Esophagus muscularis mucosa (tissue), 4 donors: Measurements from ENCODE around the gene TMEM135. TPM values are rescaled to one million over a fixed set of nuclear protein-coding genes. Genes with fewer than 3 reads are reported as not detected.

Experiments used
- DNase-seq: peaks from one replicate; pipeline ENCODE4 v3.0.0-alpha.2; 2017; ENCODE audit errors: extremely low spot score
- H3K27ac ChIP-seq, 4 donors: fragments of 200-600 bp; sonication (generic); replicated peaks in 1 of 4; 1 replicate in 3 of 4; 2 replicates in 1 of 4; pipeline ENCODE4 v1.5.1; 2016 to 2019; ENCODE audit warnings: mild to moderate bottlenecking in 1 of 4
- H3K27me3 ChIP-seq, 4 donors: fragments of 200-600 bp; sonication (generic); one replicate each; pipeline versions ENCODE4 v1.5.1 to v1.6.0; 2016 to 2019
- H3K36me3 ChIP-seq, 4 donors: fragments of 200-600 bp; sonication (generic); one replicate each; pipeline ENCODE4 v1.5.1; 2016 to 2019
- H3K4me1 ChIP-seq, 4 donors: fragments of 200-600 bp; sonication (generic); one replicate each; pipeline ENCODE4 v1.5.1; 2016 to 2019
- H3K4me3 ChIP-seq, 4 donors: fragments of 200-600 bp; sonication (generic); 1 replicate in 2 of 4; 2 replicates in 2 of 4; pipeline ENCODE4 v1.5.1; 2016 to 2019; ENCODE audit warnings: mild to moderate bottlenecking in 4 of 4, moderate library complexity in 1 of 4
- H3K9me3 ChIP-seq, 4 donors: fragments of 200-600 bp; sonication (generic); 1 replicate in 3 of 4; 2 replicates in 1 of 4; pipeline ENCODE4 v1.5.1; 2016 to 2019
- EP300 ChIP-seq: sonication (generic); formaldehyde crosslinking; IDR thresholded peaks from one replicate; pipeline ENCODE4 v1.6.1; 2017; ENCODE audit warnings: antibody characterized with exemption
- POLR2A ChIP-seq: fragments of 450-650 bp; IDR thresholded peaks from one replicate; pipeline ENCODE4 v1.6.1; 2017; ENCODE audit warnings: antibody characterized with exemption, moderate library complexity, mild to moderate bottlenecking, low read depth
- POLR2AphosphoS5 ChIP-seq, 2 donors: sonication (generic); formaldehyde crosslinking; IDR thresholded peaks; one replicate each; pipeline ENCODE4 v1.6.1; 2017; ENCODE audit warnings: antibody characterized with exemption in 2 of 2
- WGBS: methylation state at CpG from one replicate; pipeline ENCODE4 v1.1.5; 2018; 5-methylcytosine and 5-hydroxymethylcytosine counted together
- intact Hi-C: fragments of 100-400 bp; cut with DNase I; formaldehyde crosslinking; loops from one replicate; pipeline ENCODE4 v1.15.1; 2023
- total RNA-seq, 4 donors: library from RNA; depleted of rRNA; stranded (reverse); fragments of >200 nt; gene quantifications; one replicate each; pipeline versions ENCODE4 v1.1.0 to v1.2.1, GENCODE V29; 2016
- TF ChIP-seq, protein P1 (sequence below), 3 experiments: fragments of 200-600 bp in 2 of 3; fragments of 450-650 bp in 1 of 3; sonication (generic) in 2 of 3; IDR thresholded peaks; one replicate each; pipeline ENCODE4 v1.5.1; 2017 to 2019; ENCODE audit warnings: antibody characterized with exemption in 3 of 3, mild to moderate bottlenecking in 2 of 3, moderate library complexity in 1 of 3

Gene TMEM135
- total RNA-seq, 4 donors from 2014 or later: 11.6 to 19.5 (median 14.9) TPM

- intact Hi-C loops: loop anchor here (5.0 kb wide), 4 partner anchors 40 to 225 kb away; partner anchors contain the start of gene FZD4
- DNase-seq: no peak
Measured at GRCh38 chr11:87036756-87037449, 831 bp upstream of the TMEM135 start.

GRCh38 chr11:87038235-87038977, 672 bp downstream of the TMEM135 start:
- no peak for TF ChIP-seq EP300
- WGBS: 11% methylated on average over 8 of the region's 9 CpGs
- Histone ChIP-seq H3K4me3 (peak overlapping the region; percentile 62 to 79 (median 68)), H3K9me3 (no peaks in the 10 kb centered on the region), H3K4me1 (peaks cover 32 to 36% (median 33%) of the 10 kb centered on the region in 4 donors), H3K27me3 (no peaks in the 10 kb centered on the region), H3K36me3 (peaks cover 4 to 6% (median 5%) of the 10 kb centered on the region in 4 donors), H3K27ac (peak overlapping the region; percentile 76 to 90 (median 86))
- intact Hi-C loops: loop anchor here (5.0 kb wide), 4 partner anchors 41 to 224 kb away; partner anchors contain the start of gene FZD4
- no peak for DNase-seq

More at GRCh38 chr11:87036756-87037449, 831 bp upstream of the TMEM135 start:
- peaks cover 32 to 36% (median 33%) of the 10 kb centered on the region in 4 donors for H3K4me1 ChIP-seq
- H3K27me3 ChIP-seq: no peaks in the 10 kb centered on the region
- WGBS: 53% methylated on average over 7 of the region's 10 CpGs
- H3K4me3 ChIP-seq: peak overlapping the region; percentile 62 to 79 (median 68)
- no peak for TF ChIP-seq POLR2A
- TF ChIP-seq POLR2AphosphoS5 (IDR thresholded peaks at IDR 0.05): no peak
- TF ChIP-seq, protein P1, sequence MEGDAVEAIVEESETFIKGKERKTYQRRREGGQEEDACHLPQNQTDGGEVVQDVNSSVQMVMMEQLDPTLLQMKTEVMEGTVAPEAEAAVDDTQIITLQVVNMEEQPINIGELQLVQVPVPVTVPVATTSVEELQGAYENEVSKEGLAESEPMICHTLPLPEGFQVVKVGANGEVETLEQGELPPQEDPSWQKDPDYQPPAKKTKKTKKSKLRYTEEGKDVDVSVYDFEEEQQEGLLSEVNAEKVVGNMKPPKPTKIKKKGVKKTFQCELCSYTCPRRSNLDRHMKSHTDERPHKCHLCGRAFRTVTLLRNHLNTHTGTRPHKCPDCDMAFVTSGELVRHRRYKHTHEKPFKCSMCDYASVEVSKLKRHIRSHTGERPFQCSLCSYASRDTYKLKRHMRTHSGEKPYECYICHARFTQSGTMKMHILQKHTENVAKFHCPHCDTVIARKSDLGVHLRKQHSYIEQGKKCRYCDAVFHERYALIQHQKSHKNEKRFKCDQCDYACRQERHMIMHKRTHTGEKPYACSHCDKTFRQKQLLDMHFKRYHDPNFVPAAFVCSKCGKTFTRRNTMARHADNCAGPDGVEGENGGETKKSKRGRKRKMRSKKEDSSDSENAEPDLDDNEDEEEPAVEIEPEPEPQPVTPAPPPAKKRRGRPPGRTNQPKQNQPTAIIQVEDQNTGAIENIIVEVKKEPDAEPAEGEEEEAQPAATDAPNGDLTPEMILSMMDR (IDR thresholded peaks at IDR 0.05): no peak
- no peak for TF ChIP-seq EP300
- H3K9me3 ChIP-seq: no peaks in the 10 kb centered on the region
- peak overlapping the region; percentile 76 to 90 (median 86) for H3K27ac ChIP-seq
- no peaks in the 10 kb centered on the region for H3K36me3 ChIP-seq

DNA sequence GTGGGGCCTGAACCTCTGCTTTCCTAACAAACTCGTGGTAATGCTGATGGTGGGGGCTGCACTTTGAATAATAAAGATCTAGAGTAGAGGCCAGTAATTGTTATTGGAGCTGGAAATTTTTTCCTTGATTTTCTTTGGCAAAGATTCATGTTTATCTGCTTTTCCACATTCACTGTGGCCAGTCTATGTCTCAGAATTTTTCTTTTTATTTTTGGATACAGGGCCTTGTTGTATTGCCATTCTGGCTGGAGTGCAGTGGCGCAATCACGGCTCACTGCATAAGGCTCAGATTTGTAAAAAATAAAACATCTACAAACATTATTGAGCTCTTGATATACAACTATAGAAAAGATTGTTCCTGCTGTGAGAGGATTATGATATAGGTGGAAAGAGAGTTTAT, 1.6 kb downstream of the TMEM135 start:
- Histone ChIP-seq H3K4me3 (peak overlapping the region; percentile 62 to 79 (median 68)), H3K27me3 (no peaks in the 10 kb centered on the region), H3K27ac (no peak overlapping the region), H3K36me3 (peaks cover 7 to 10% (median 8%) of the 10 kb centered on the region in 4 donors), H3K9me3 (no peaks in the 10 kb centered on the region), H3K4me1 (peaks cover 32 to 36% (median 33%) of the 10 kb centered on the region in 4 donors)
- intact Hi-C loops: loop anchor here (5.0 kb wide), 4 partner anchors 42 to 223 kb away; partner anchors contain the start of gene FZD4
- TF ChIP-seq POLR2A: no peak
- TF ChIP-seq, protein P1 (IDR thresholded peaks at IDR 0.05): no peak
- TF ChIP-seq POLR2AphosphoS5 (IDR thresholded peaks at IDR 0.05): no peak
- DNase-seq: no peak
- 39% methylated on average over 3 of the region's 3 CpGs for WGBS

- TF ChIP-seq, protein P1 (IDR thresholded peaks at IDR 0.05): no peak
- no peak for DNase-seq
- no peaks in the 10 kb centered on the region for H3K27me3 ChIP-seq
- H3K9me3 ChIP-seq: no peaks in the 10 kb centered on the region
- no peak overlapping the region for H3K27ac ChIP-seq
- peaks cover 7 to 10% (median 8%) of the 10 kb centered on the region in 4 donors for H3K36me3 ChIP-seq
- WGBS: 82% methylated on average over 1 of the region's 1 CpG
- peaks cover 15 to 19% (median 16%) of the 10 kb centered on the region in 4 donors for H3K4me1 ChIP-seq
- no peak overlapping the region for H3K4me3 ChIP-seq
- intact Hi-C loops: no loop called here
Measured at GRCh38 chr11:87043894-87044293, 6.2 kb downstream of the TMEM135 start.

DNA sequence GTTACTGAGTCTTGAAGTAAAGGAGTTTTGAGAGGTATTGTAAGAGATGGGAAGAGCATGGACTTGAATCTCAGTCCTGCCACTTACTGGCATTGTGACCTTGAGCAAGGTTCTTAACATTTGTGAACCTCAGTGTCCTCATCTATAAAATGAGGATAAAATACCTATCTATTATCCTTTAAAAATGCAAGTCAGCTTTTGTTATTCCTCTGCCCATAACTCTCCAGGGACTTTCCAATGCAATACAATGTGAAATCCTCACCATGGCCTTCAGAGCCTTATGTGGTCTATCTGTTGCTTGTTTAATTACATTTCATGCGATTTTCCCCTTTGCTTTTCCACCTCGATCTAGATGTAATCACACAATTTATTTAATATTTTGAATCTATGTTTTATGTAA, 9.1 kb downstream of the TMEM135 start:
- H3K4me3 ChIP-seq: no peak overlapping the region
- WGBS: 96% methylated on average over 2 of the region's 2 CpGs
- no peak for DNase-seq
- H3K9me3 ChIP-seq: no peaks in the 10 kb centered on the region
- no peaks in the 10 kb centered on the region for H3K4me1 ChIP-seq
- intact Hi-C loops: no loop called here
- H3K27ac ChIP-seq: no peak overlapping the region
- no peaks in the 10 kb centered on the region for H3K27me3 ChIP-seq
- H3K36me3 ChIP-seq: peaks cover 7 to 10% (median 8%) of the 10 kb centered on the region in 4 donors
- TF ChIP-seq EP300 (no peak), POLR2AphosphoS5 (IDR thresholded peaks at IDR 0.05) (no peak)
- TF ChIP-seq, protein P1 (IDR thresholded peaks at IDR 0.05): no peak
